Omental fat pad (tissue), 4 donors: ENCODE results near the gene AJUBA. TPM values are rescaled to one million over a fixed set of nuclear protein-coding genes. Genes with fewer than 3 reads are reported as not detected.
A peak's percentile ranks its signal among the peaks of the same experiment; 100 is the strongest.

Experiments
- ATAC-seq: fragments of 150-250 bp; one replicate; pipeline ENCODE4 v1.9.1; 2016; ENCODE audit warnings: mild to moderate bottlenecking, moderate library complexity; ENCODE audit not compliant: low FRiP score
- DNase-seq: peaks from one replicate; pipeline ENCODE4 v3.0.0-alpha.2; 2019; ENCODE audit warnings: low spot score
- total RNA-seq, 4 donors: library from RNA; depleted of rRNA; stranded (reverse); fragments of >200 nt; gene quantifications; one replicate each; pipeline ENCODE4 v1.1.0, GENCODE V29; 2016
- TF ChIP-seq, protein P1 (sequence below), 3 donors: fragments of 450-650 bp; IDR thresholded peaks; one replicate each; pipeline ENCODE4 v1.5.1; 2016 to 2017; ENCODE audit warnings: antibody characterized with exemption in 3 of 3, mild to moderate bottlenecking in 3 of 3, moderate library complexity in 2 of 3

The AJUBA gene
- total RNA-seq, 4 donors from 2014 or later = 4.0 to 13.4 (median 9.9) TPM

DNA sequence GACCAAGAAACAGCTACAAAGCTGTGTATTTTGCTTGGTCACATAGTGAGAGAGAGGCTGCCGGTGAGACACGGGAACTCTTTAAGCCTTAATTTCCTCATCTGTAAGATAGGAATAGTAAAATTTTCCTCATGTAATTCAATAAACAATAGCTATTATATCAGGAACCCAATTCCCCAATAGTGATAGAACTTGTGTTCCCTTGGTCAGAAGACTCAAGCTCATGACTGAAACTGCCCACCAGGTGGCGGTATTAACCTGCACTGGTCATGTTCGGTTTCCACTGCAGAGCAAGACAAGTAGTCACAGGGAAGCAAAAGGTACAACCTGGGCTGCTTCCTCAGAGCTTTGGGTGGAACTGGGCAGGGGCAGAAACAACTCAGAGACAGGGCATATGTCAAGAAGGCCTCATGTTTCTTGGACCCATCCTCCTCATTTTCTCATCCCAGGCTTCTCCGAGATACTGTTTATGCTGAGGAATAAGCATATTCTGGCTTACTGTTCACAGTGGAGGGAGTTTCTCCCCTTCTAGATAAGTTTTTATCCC is 4.2 kb upstream of the AJUBA start:
- peak; percentile 65 for ATAC-seq
- DNase-seq = peak; percentile 93
- TF ChIP-seq, protein P1, sequence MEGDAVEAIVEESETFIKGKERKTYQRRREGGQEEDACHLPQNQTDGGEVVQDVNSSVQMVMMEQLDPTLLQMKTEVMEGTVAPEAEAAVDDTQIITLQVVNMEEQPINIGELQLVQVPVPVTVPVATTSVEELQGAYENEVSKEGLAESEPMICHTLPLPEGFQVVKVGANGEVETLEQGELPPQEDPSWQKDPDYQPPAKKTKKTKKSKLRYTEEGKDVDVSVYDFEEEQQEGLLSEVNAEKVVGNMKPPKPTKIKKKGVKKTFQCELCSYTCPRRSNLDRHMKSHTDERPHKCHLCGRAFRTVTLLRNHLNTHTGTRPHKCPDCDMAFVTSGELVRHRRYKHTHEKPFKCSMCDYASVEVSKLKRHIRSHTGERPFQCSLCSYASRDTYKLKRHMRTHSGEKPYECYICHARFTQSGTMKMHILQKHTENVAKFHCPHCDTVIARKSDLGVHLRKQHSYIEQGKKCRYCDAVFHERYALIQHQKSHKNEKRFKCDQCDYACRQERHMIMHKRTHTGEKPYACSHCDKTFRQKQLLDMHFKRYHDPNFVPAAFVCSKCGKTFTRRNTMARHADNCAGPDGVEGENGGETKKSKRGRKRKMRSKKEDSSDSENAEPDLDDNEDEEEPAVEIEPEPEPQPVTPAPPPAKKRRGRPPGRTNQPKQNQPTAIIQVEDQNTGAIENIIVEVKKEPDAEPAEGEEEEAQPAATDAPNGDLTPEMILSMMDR (IDR thresholded peaks at IDR 0.05) = peak in 2 of 3 donors; percentile 59 to 72

GRCh38 chr14:22985894-22986507 is 3.6 kb upstream of the AJUBA start:
- no peak for ATAC-seq
- TF ChIP-seq, protein P1 (IDR thresholded peaks at IDR 0.05) = no peak

GRCh38 chr14:22984959-22985658 is 2.8 kb upstream of the AJUBA start:
- DNase-seq = no peak
- TF ChIP-seq, protein P1 (IDR thresholded peaks at IDR 0.05) = no peak
- ATAC-seq = no peak

More at GRCh38 chr14:22985894-22986507, 3.6 kb upstream of the AJUBA start:
- no peak for DNase-seq

- ATAC-seq (peak; percentile 0), DNase-seq (no peak)
- TF ChIP-seq, protein P1 (IDR thresholded peaks at IDR 0.05) = no peak
These were observed 375 bp downstream of the AJUBA start for GRCh38 chr14:22981876-22982476.

DNA sequence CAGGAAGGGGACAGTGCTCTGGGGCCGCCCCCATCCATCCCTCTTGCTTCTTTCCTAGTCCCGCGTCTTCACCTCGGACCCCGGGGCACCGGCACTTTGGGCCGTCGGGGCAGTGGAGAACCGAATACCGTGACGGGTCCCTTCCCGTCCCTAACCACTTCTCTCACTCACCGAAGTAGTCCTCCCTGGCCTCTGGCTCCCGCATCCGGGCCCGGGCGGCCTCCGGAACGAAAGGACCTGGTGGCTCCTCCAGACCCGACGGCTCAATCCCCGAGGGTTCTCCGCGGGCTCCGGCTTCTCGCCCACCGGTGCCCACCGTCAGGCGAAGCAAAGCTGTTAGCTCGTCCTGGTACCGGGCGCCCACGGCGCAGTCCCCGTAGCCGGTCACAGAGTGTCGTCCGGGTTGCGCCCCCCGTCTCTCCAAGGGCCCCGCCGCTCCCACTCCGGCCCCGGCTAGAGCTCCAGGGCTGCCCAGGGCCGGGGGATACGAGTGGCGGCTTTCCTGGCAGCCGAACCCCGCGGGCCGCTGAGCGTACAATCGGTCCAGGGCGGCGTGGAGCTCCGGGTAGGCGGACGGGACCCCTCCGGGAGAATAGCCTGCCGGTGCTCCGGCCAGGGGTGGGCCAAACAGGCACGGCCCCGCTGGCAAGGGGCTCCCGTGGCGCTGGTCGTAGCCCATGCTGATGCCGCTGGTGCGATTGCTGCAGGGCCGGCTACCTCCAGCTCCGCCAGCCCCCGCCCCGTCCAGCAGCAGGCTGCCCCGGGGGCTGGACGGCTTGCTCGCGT is 1.1 kb downstream of the AJUBA start:
- DNase-seq = no peak
- peak; percentile 28 for ATAC-seq
- TF ChIP-seq, protein P1 (IDR thresholded peaks at IDR 0.05) = no peak

DNA sequence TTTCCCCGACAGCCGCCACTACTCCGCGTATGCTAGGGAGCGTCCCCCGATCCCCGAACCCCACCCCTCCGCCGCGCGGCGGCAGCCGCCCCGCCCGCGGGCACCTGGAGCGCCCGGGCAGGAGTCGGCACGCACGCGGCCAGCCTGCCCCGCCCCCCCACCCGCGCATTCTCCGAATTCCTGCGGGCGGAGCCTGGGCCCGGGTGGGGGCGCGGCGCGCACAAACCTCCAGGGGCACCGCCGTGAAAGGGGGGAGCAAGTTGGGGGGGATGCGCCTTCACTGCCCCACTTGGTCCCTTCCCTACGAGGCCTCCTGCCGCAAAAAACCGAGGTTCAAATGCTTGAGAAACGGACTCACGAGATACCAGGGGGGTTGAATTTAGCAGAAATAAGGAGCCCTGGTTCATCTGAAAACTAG is 1.7 kb downstream of the AJUBA start:
- TF ChIP-seq, protein P1 (IDR thresholded peaks at IDR 0.05) = no peak
- ATAC-seq (no peak), DNase-seq (no peak)
